ENCODE results near the gene HRH1. TPM values are rescaled to one million over a fixed set of nuclear protein-coding genes. Genes with fewer than 3 reads are reported as not detected.

HRH1 gene
- total and polyA plus RNA-seq, 2 experiments from 2014 or later: not detected

GRCh38 chr3:11203961-11204360 lies 49.7 kb downstream of the HRH1 start:
- Histone ChIP-seq H3K9me2 (ENCODE audit: insufficient read depth) (no peaks in the 10 kb centered on the region), H3K4me3 (no peak overlapping the region), H3K4me2 (no peak overlapping the region), H3K36me3 (ENCODE audit: insufficient read depth) (no peaks in the 10 kb centered on the region), H2AFZ (no peak overlapping the region), H3K27me3 (ENCODE audit: insufficient read depth) (no peaks in the 10 kb centered on the region), H4K20me1 (replicated peaks; ENCODE audit: insufficient read depth) (no peaks in the 10 kb centered on the region), H3K27ac (ENCODE audit: low read depth) (no peak overlapping the region), H3K79me2 (replicated peaks; ENCODE audit: insufficient read depth) (no peaks in the 10 kb centered on the region), H3F3A (replicated peaks; ENCODE audit: low read depth) (no peaks in the 10 kb centered on the region), H3K4me1 (ENCODE audit: insufficient read depth) (no peaks in the 10 kb centered on the region)
- H3K36me3 Mint-ChIP-seq (ENCODE audit: low read depth): no peaks in the 10 kb centered on the region
- no peak overlapping the region for H3K27ac Mint-ChIP-seq
- H3K4me1 Mint-ChIP-seq: peaks cover 9% of the 10 kb centered on the region; the same call in 2 of the 3 replicates
- TF ChIP-seq ZNF331 (CRISPR knock-in tag; IDR thresholded peaks at IDR 0.05; ENCODE audit: low read depth): no peak
- TF ChIP-seq CTCF (conservative IDR thresholded peaks at IDR 0.05; ENCODE audit: low read depth in 2 of 2): no peak
- no peak for TF ChIP-seq ZNF462 (CRISPR knock-in tag; IDR thresholded peaks at IDR 0.05)
- TF ChIP-seq REST (IDR thresholded peaks at IDR 0.05; ENCODE audit: unreplicated experiment): no peak
- TF ChIP-seq NANOG (IDR thresholded peaks at IDR 0.05; ENCODE audit: borderline replicate concordance): no peak
- TF ChIP-seq EZH2phosphoT487 (IDR thresholded peaks at IDR 0.05; ENCODE audit: unreplicated experiment): no peak
- no peak for TF ChIP-seq ETS1 (IDR thresholded peaks at IDR 0.05)
- TF ChIP-seq CREB1 (CRISPR knock-in tag; IDR thresholded peaks at IDR 0.05; ENCODE audit: low read depth): no peak
- no peak for TF ChIP-seq POLR2AphosphoS5 (IDR thresholded peaks at IDR 0.05; ENCODE audit: low read depth)
- no peak for TF ChIP-seq ZNF114 (CRISPR knock-in tag; IDR thresholded peaks at IDR 0.05)
- TF ChIP-seq STAT1 (IDR thresholded peaks at IDR 0.05; ENCODE audit: unreplicated experiment): no peak
- no peak for TF ChIP-seq EZH2 (IDR thresholded peaks at IDR 0.05; ENCODE audit: low read depth, unreplicated experiment)
- no peak for TF ChIP-seq JUNB (IDR thresholded peaks at IDR 0.05; ENCODE audit: unreplicated experiment)
- no peak for DNase-seq (ENCODE audit: low spot score)
- no peak overlapping the region for H3K4me3 Mint-ChIP-seq
- no peak for ATAC-seq
- peaks cover 13% of the 10 kb centered on the region for H3K27me3 Mint-ChIP-seq (ENCODE audit: insufficient read depth, low read depth, poor library complexity)
- no peaks in the 10 kb centered on the region for H3K9me3 Mint-ChIP-seq
